ENCODE results near the gene PTPN18.

The PTPN18 gene

GRCh38 chr2:130341562-130342019, 14.3 kb upstream of the PTPN18 start:
- DNase-seq = no peak

- peak; percentile 72 for DNase-seq
These were observed 13.8 kb upstream of the PTPN18 start for GRCh38 chr2:130342020-130342532.

GRCh38 chr2:130342533-130343275, 13.2 kb upstream of the PTPN18 start, which contains the start of gene IMP4:
Gene IMP4 (plus strand): TSS chr2:130342897. CDS start chr2:130342933, 36 bp downstream.
- peak; percentile 88 for DNase-seq

GRCh38 chr2:130344578-130344977, 11.3 kb upstream of the PTPN18 start:
- no peak for DNase-seq

- DNase-seq = no peak
These were observed 10.8 kb upstream of the PTPN18 start for GRCh38 chr2:130345091-130345490.

GRCh38 chr2:130345611-130346010, 10.2 kb upstream of the PTPN18 start:
- no peak for DNase-seq

- no peak for DNase-seq
These were observed 9.7 kb upstream of the PTPN18 start for GRCh38 chr2:130346041-130346740.

GRCh38 chr2:130346741-130347066, 9.2 kb upstream of the PTPN18 start:
- DNase-seq = no peak

GRCh38 chr2:130347220-130347925, 8.5 kb upstream of the PTPN18 start:
- no peak for DNase-seq

GRCh38 chr2:130349174-130349573, 6.7 kb upstream of the PTPN18 start:
- no peak for DNase-seq

GRCh38 chr2:130351711-130352110, 4.1 kb upstream of the PTPN18 start:
- no peak for DNase-seq

GRCh38 chr2:130352237-130352636, 3.6 kb upstream of the PTPN18 start:
- DNase-seq = no peak

- DNase-seq = no peak
These were observed 2.3 kb upstream of the PTPN18 start for GRCh38 chr2:130353291-130354138.

- no peak for DNase-seq
These were observed 1.8 kb upstream of the PTPN18 start for GRCh38 chr2:130354139-130354428.

GRCh38 chr2:130355172-130355577, 681 bp upstream of the PTPN18 start:
- DNase-seq = no peak

GRCh38 chr2:130357864-130358263, 2.0 kb downstream of the PTPN18 start:
- DNase-seq = no peak

- DNase-seq = no peak
These were observed 2.8 kb downstream of the PTPN18 start for GRCh38 chr2:130358420-130359350.

GRCh38 chr2:130359466-130359865, 3.6 kb downstream of the PTPN18 start:
- no peak for DNase-seq

GRCh38 chr2:130363479-130363878, 7.6 kb downstream of the PTPN18 start:
- no peak for DNase-seq

GRCh38 chr2:130365075-130365474, 9.2 kb downstream of the PTPN18 start:
- no peak for DNase-seq

- no peak for DNase-seq
These were observed 10.1 kb downstream of the PTPN18 start for GRCh38 chr2:130365963-130366362.

GRCh38 chr2:130366720-130367119, 10.9 kb downstream of the PTPN18 start:
- no peak for DNase-seq
